HG03066 (cell line): ENCODE results near the gene UFSP2.
A peak's percentile ranks its signal among the peaks of the same experiment; 100 is the strongest.

Experiments
- ATAC-seq: cut with Tn5 transposase; IDR thresholded peaks from one replicate; pipeline ENCODE4 v1.9.1; 2021; ENCODE audit warnings: low read depth; ENCODE audit not compliant: unreplicated experiment

Gene UFSP2

DNA sequence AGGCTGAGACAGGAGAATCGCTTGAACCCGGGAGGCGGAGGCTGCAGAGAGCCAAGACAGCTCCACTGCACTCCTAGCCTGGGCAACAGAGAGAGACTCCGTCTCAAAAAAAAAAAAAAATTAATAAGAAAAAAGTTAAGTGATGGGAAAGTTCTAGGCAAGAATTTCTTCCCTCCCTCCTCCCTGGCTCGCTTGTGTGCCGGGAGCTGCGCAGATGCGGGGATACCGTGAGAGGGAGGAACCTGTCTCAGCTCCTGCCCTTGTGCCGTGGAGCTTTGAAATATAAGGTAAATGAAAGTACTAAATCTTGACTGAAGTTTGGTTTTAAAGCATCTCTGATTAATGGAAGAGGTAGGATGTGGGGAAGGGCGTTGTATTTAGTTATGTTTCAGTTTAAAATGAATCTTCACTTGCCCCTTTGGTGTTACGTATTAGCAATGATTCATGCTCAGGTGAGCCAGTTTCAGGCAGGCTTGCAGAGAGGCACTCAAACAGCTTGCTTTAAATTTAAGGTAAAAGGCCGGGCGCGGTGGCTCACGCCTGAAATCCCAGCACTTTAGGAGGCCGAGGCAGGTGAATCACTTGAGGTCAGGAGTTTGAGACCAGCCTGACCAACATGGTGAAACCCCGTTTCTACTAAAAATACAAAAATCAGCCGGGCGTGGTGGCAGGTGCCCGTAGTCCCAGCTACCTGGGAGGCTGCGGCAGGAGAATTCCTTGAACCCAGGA is 1.4 kb upstream of the UFSP2 start:
- ATAC-seq = no peak

DNA sequence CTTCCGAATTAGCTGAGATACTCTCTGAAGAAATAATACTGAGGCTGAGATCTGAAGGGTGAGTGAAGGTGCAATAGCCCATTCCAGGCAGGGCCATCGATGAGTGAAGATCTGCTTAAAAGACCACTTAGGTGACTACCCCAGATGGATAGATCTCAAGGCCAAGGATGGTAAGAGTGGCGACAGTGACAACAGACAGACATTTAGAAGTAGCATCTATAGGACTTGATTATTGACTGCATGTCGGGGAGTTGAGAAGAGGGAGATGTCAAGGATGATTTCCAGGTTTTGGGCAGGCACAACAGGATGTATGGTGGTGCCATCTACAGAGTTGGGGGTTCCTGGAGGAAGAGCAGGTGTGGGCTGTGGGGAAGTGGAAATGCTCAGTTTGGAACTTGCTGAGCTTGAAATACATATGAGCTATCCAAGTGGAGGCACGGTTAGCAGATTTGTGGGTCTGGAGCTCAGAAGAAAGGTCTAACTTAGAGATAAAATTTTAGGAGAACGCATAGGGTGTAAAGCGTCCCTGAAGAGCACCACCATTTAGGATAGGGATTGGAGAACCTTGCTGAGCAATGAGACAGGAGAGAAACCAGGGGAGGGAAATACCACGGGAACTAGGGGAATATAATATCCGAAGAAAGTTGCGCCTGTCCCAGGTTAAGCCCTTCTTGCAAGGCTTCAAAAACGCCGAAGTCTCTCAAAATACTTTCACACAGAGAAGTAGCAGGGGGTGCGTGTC is 688 bp downstream of the UFSP2 start:
- peak; percentile 3 for ATAC-seq

- ATAC-seq = no peak
Measured at GRCh38 chr4:185421366-185422124, 4.2 kb downstream of the UFSP2 start.

- ATAC-seq = no peak
Measured at GRCh38 chr4:185416955-185417354, 8.8 kb downstream of the UFSP2 start.

DNA sequence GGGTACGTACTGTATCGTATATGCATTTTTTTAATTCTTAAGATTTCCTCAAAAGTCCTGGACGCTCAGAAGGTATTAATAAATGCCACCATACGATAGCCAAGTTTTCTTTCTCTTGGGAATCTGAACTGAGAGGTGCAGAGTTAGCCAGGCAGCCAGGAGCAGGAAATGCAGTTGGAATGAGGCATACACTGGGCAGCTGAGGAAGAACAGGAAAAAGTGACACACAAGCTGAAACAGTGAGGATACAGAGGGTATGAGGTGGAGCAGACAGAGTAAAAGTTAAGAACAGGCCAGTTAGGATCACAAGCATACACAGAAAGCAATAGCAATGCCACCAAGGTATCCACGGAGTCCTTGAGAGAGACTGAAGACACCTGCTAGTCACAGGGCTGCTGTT is 13.4 kb downstream of the UFSP2 start:
- ATAC-seq = no peak

DNA sequence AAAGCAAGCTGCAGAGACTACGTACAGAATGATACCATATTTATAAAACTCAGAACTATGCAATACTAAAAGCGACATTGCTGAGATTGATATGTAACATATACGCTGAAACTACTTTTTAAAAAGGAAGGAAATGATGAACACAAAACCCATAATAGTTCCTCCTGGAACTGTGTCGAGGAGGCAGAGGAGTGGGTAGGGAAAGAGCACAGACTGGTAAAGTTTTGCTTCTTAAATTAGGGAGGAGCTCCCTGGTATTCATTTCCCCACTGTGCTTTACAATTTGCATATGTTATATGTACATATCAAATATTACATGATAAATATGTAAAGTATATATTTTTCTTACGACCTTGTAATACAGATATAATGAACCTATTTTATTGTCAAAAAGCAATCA is 13.9 kb downstream of the UFSP2 start:
- ATAC-seq = no peak

GRCh38 chr4:185408432-185408831 is 17.3 kb downstream of the UFSP2 start:
- ATAC-seq = no peak

DNA sequence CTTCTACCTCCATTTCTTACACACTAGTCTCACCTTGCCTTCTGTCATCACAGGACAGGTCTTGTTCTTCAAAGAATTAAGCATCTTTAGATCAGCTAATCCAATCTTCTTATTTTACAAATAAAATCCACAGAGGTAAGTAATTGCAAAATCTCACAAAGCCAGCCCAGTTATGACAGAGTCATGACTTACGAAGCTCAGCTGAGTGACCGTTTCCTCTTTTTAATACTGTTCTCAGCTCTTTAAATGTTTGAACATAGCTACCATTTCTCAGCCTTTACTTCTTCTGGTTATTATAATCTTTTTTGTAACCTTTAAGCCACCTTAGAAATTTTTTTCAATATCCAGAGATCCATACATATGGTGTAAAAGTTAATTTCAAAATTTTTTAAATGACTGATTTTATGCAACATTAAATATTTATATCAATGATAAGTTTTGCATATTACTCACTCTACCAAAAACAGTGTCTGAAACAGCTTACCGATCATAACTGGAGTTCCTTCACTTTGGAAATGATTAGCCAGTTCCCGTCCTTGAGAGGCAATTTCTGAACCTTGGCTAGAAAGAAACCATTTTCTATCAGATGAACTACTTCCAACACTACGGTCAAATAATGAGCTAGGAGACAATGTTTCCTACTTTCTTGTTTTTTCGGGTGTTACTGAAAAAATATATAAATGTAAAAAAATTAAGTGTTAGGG is 20.3 kb downstream of the UFSP2 start:
- ATAC-seq = no peak

GRCh38 chr4:185404031-185404430 is 21.7 kb downstream of the UFSP2 start:
- ATAC-seq = no peak

- ATAC-seq = no peak
Measured at GRCh38 chr4:185399466-185399865, 26.3 kb downstream of the UFSP2 start.

DNA sequence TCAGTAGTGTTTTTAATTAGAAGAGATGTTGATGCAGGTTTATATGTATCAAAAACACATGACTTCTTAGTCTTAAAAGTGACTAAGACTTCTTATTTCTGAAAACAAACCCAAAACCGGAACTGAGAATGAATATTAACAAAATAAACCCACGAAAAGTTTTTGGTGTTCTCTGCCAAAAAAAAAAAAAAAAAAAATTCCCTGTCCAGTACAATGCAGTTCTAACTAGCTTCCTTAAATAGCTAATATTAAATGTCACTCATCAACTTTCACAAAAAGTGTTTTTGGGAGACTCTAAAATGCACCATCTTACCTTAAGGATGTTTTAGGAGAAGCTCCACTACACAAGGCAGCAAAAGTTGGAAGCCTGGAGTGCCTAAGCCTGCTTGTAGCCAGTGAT is 27.1 kb downstream of the UFSP2 start:
- no peak for ATAC-seq

- ATAC-seq = no peak
Measured at GRCh38 chr4:185396724-185397385, 28.9 kb downstream of the UFSP2 start, which contains the start of gene ANKRD37. Gene ANKRD37 (plus strand): TSS chr4:185396841. CDS start chr4:185396924, 83 bp downstream.

DNA sequence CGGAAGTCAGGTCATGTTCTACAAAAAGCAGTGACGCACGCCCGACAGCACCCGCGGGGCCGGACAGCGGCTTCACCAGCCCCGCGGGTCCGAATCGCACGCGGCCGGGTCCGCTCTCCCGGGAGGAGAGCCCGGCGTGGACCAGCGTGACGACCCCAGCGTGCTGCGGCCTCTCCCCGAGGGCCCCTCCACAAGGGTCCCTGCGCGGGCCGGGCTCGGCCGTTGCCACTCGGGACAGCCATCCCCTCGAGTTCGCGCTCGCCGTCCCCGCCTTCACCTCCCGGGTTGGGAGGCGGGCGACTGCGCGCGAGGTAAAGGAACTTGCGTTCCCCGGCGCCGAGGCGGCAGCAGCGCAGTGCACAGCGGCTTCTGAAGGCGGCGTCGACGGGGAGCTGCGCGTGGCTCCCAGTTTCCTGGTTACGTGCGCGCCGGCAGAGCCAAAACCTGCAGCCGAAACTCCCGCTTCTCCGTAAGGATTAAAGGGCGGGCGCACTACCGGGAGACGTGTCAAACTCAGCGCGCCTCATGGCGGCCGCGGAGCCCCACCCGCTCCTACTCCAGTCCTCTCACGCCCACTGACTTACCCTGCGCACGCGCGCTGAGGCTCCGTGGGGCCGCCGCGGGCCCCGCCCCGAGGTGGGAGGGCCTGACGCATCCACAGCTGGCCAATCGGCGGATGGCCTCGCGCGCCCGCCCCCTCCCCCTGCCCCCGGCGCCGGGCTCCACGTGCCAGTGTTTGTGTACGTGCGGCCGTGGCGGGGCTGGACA is 29.6 kb downstream of the UFSP2 start:
- ATAC-seq = peak; percentile 73

- ATAC-seq = no peak
Measured at GRCh38 chr4:185395238-185395955, 30.4 kb downstream of the UFSP2 start, which contains the start of gene LRP2BP. Gene LRP2BP (minus strand): TSS chr4:185395924. CDS start chr4:185378186, 17,738 bp downstream.

- ATAC-seq = no peak
Measured at GRCh38 chr4:185394568-185395237, 31.1 kb downstream of the UFSP2 start.

- ATAC-seq = no peak
Measured at GRCh38 chr4:185392156-185392555, 33.6 kb downstream of the UFSP2 start.

- ATAC-seq = no peak
Measured at GRCh38 chr4:185390941-185391340, 34.8 kb downstream of the UFSP2 start.

GRCh38 chr4:185387957-185388356 is 37.8 kb downstream of the UFSP2 start:
- ATAC-seq = no peak
